Transverse colon (tissue), 4 donors: ENCODE data around the gene GRB7. TPM values are rescaled to one million over a fixed set of nuclear protein-coding genes. Genes with fewer than 3 reads are reported as not detected.

Source experiments
- DNase-seq: peaks from one replicate; pipeline ENCODE4 v3.0.0-alpha.2; 2019
- H3K27ac ChIP-seq, 4 donors: fragments of 200-600 bp; sonication (generic); 2 replicates each; pipeline ENCODE4 v1.5.1; 2016 to 2018; ENCODE audit warnings: inconsistent platforms in 4 of 4
- H3K27me3 ChIP-seq: fragments of 200-600 bp; sonication (generic); 2 replicates; pipeline ENCODE4 v1.5.1; 2017; ENCODE audit warnings: inconsistent platforms
- H3K36me3 ChIP-seq, 4 donors: fragments of 200-600 bp; sonication (generic); 2 replicates each; pipeline ENCODE4 v1.5.1; 2017 to 2019; ENCODE audit warnings: inconsistent platforms in 4 of 4
- H3K4me1 ChIP-seq, 4 donors: fragments of 200-600 bp; sonication (generic); 2 replicates each; pipeline ENCODE4 v1.5.1; 2017 to 2020; ENCODE audit warnings: inconsistent platforms in 4 of 4
- H3K4me3 ChIP-seq, 4 donors: fragments of 200-600 bp; sonication (generic); 1 replicate in 1 of 4; 2 replicates in 3 of 4; pipeline versions ENCODE4 v1.5.1 to v1.6.1; 2017 to 2019; ENCODE audit warnings: inconsistent platforms in 4 of 4
- H3K9me3 ChIP-seq, 2 donors: fragments of 200-600 bp; sonication (generic); 2 replicates each; pipeline ENCODE4 v1.5.1; 2017 to 2019; ENCODE audit warnings: inconsistent platforms in 2 of 2
- CTCF ChIP-seq, 5 experiments: fragments of 200-600 bp in 3 of 5; fragments of 450-650 bp in 2 of 5; sonication (generic) in 3 of 5; IDR thresholded peaks; 1 replicate in 2 of 5; 2 replicates in 3 of 5; pipeline ENCODE4 v1.5.1; 2016 to 2017; ENCODE audit warnings: antibody characterized with exemption in 5 of 5, inconsistent platforms in 3 of 5, mild to moderate bottlenecking in 2 of 5, moderate library complexity in 1 of 5
- EP300 ChIP-seq: sonication (generic); formaldehyde crosslinking; IDR thresholded peaks from one replicate; pipeline ENCODE4 v1.6.1; 2017; ENCODE audit warnings: antibody characterized with exemption, low read depth
- POLR2A ChIP-seq: fragments of 450-650 bp; IDR thresholded peaks from one replicate; pipeline ENCODE4 v1.6.1; 2016; ENCODE audit warnings: antibody characterized with exemption, mild to moderate bottlenecking, moderate library complexity
- POLR2AphosphoS5 ChIP-seq, 3 donors: sonication (generic); formaldehyde crosslinking; IDR thresholded peaks; one replicate each; pipeline ENCODE4 v1.6.1; 2016; ENCODE audit warnings: antibody characterized with exemption in 3 of 3
- WGBS, 2 donors: methylation state at CpG; one replicate each; pipeline ENCODE4 v1.1.5; 2018; ENCODE audit warnings: low coverage in 1 of 2; 5-methylcytosine and 5-hydroxymethylcytosine counted together
- in situ Hi-C, 4 donors: fragments of 200-750 bp; cut with MboI; loops; one replicate each; pipeline versions ENCODE4 v1.15.0 to v1.15.1; 2017; ENCODE audit warnings: low sequenced_read_pairs in 3 of 4, low pct_ligation_motif_present in 1 of 4, low pct_unique_long_range_greater_than_20kb in 1 of 4
- intact Hi-C: fragments of 100-400 bp; cut with DNase I; formaldehyde crosslinking; loops from one replicate; pipeline ENCODE4 v1.15.1; 2023; ENCODE audit warnings: low total_unique reads
- total RNA-seq, 4 donors: library from RNA; depleted of rRNA; stranded (reverse); fragments of >200 nt; gene quantifications; one replicate each; pipeline ENCODE4 v1.1.0, GENCODE V29; 2016

The GRB7 gene
- total RNA-seq, 4 donors from 2014 or later, result 25.9 to 44.5 (median 32.3) TPM

- H3K36me3 ChIP-seq, result no peaks in the 10 kb centered on the region
- 4 to 5% methylated on average over 4 to 22 of the region's 32 CpGs for WGBS, 2 donors
- intact Hi-C loops (no loop called here), in situ Hi-C loops (loop anchor here in 1 of 4 donors (25.0 kb wide), 1 partner anchor 102 kb away; the partner anchor contains the start of genes PPP1R1B and STARD3)
- no peaks in the 10 kb centered on the region for H3K9me3 ChIP-seq
- TF ChIP-seq CTCF (IDR thresholded peaks at IDR 0.05) (no peak), POLR2A (peak; percentile 67), POLR2AphosphoS5 (IDR thresholded peaks at IDR 0.05) (peak; percentile 24 to 77 (median 68)), EP300 (peak; percentile 17)
- H3K27me3 ChIP-seq, result peaks cover 39% of the 10 kb centered on the region
- DNase-seq, result peak; percentile 91
- peak overlapping the region; percentile 83 to 92 (median 90) for H3K27ac ChIP-seq
- peak overlapping the region; percentile 5 to 63 (median 46) for H3K4me3 ChIP-seq
- H3K4me1 ChIP-seq, result peaks cover 5 to 55% (median 32%) of the 10 kb centered on the region in 4 donors
Measured at GRCh38 chr17:39738983-39739884, 1.5 kb downstream of the GRB7 start.

GRCh38 chr17:39739885-39740356 is 2.2 kb downstream of the GRB7 start:
- Histone ChIP-seq H3K9me3 (no peaks in the 10 kb centered on the region), H3K27me3 (peaks cover 39% of the 10 kb centered on the region), H3K4me3 (peak overlapping the region in 3 of 4 donors; percentile 42 to 63 (median 50)), H3K36me3 (no peaks in the 10 kb centered on the region), H3K4me1 (peaks cover 5 to 55% (median 32%) of the 10 kb centered on the region in 4 donors), H3K27ac (peak overlapping the region; percentile 83 to 92 (median 90))
- intact Hi-C loops (loop anchor here (10.0 kb wide), 1 partner anchor 195 kb away; no protein-coding TSS in a partner anchor), in situ Hi-C loops (loop anchor here in 2 of 4 donors (10.0 to 25.0 kb wide), 2 partner anchors 103 to 115 kb away; partner anchors contain the start of genes PPP1R1B (in 2 of the 2) and STARD3 (in 1 of the 2))
- TF ChIP-seq POLR2AphosphoS5 (IDR thresholded peaks at IDR 0.05), result no peak
- TF ChIP-seq CTCF (IDR thresholded peaks at IDR 0.05), result no peak
- TF ChIP-seq POLR2A, result no peak
- TF ChIP-seq EP300, result no peak
- no peak for DNase-seq
- WGBS, 2 donors, result 28% methylated on average over 9 of the region's 9 CpGs; no CpG with 5 or more reads in 1 of the 2 donors

GRCh38 chr17:39740357-39741111 is 2.8 kb downstream of the GRB7 start:
- peaks cover 39% of the 10 kb centered on the region for H3K27me3 ChIP-seq
- H3K9me3 ChIP-seq, result no peaks in the 10 kb centered on the region
- H3K4me3 ChIP-seq, result peak overlapping the region in 3 of 4 donors; percentile 42 to 63 (median 50)
- intact Hi-C loops (loop anchor here (10.0 kb wide), 1 partner anchor 196 kb away; no protein-coding TSS in a partner anchor), in situ Hi-C loops (loop anchor here in 2 of 4 donors (10.0 to 25.0 kb wide), 2 partner anchors 103 to 116 kb away; partner anchors contain the start of genes PPP1R1B (in 2 of the 2) and STARD3 (in 1 of the 2))
- DNase-seq, result peak; percentile 60
- peaks cover 5 to 55% (median 32%) of the 10 kb centered on the region in 4 donors for H3K4me1 ChIP-seq
- no peaks in the 10 kb centered on the region for H3K36me3 ChIP-seq
- TF ChIP-seq POLR2AphosphoS5 (IDR thresholded peaks at IDR 0.05), result peak in 1 of 3 donors; percentile 41
- TF ChIP-seq POLR2A, result peak; percentile 29
- no peak for TF ChIP-seq CTCF (IDR thresholded peaks at IDR 0.05)
- 34% methylated on average over 16 of the region's 16 CpGs; no CpG with 5 or more reads in 1 of the 2 donors for WGBS, 2 donors
- peak overlapping the region; percentile 83 to 92 (median 90) for H3K27ac ChIP-seq
